H9 (cell line): ENCODE measurements around the gene SIPA1L2. TPM values are rescaled to one million over a fixed set of nuclear protein-coding genes. Genes with fewer than 3 reads are reported as not detected.

Experiments used
- DNase-seq: peaks from one replicate; pipeline ENCODE4 v3.0.0-alpha.2; 2017
- H2AFZ ChIP-seq: one replicate; pipeline ENCODE4 v1.6.1; 2013; ENCODE audit warnings: mild to moderate bottlenecking, low read length, control low read depth, moderate library complexity
- H2AK5ac ChIP-seq: 2 replicates; pipeline ENCODE4 v1.6.1; 2013; ENCODE audit warnings: low read length, control low read depth, mixed read lengths; ENCODE audit not compliant: insufficient read length
- H2BK120ac ChIP-seq: one replicate; pipeline ENCODE4 v1.6.1; 2013; ENCODE audit warnings: low read depth, mild to moderate bottlenecking, low read length, control low read depth, inconsistent platforms; ENCODE audit not compliant: poor library complexity, severe bottlenecking
- H2BK12ac ChIP-seq: 2 replicates; pipeline ENCODE4 v1.6.1; 2013; ENCODE audit warnings: low read length, control low read depth, mixed read lengths, low read depth; ENCODE audit not compliant: insufficient read length
- H2BK15ac ChIP-seq: 2 replicates; pipeline ENCODE4 v1.6.1; 2013; ENCODE audit warnings: low read depth, low read length, control low read depth
- H2BK20ac ChIP-seq: one replicate; pipeline ENCODE4 v1.6.1; 2013; ENCODE audit warnings: low read depth, mild to moderate bottlenecking, low read length, control low read depth, inconsistent platforms; ENCODE audit not compliant: poor library complexity, severe bottlenecking
- H2BK5ac ChIP-seq: 2 replicates; pipeline ENCODE4 v1.6.1; 2013; ENCODE audit warnings: low read length, control low read depth, mixed read lengths; ENCODE audit not compliant: insufficient read length
- H3K14ac ChIP-seq: 2 replicates; pipeline ENCODE4 v1.6.1; 2013; ENCODE audit warnings: low read length, control low read depth; ENCODE audit not compliant: insufficient read depth
- H3K18ac ChIP-seq: 2 replicates; pipeline ENCODE4 v1.6.1; 2013; ENCODE audit warnings: low read depth, mild to moderate bottlenecking, mixed read lengths, low read length, control low read depth; ENCODE audit not compliant: insufficient read length
- H3K23ac ChIP-seq: 2 replicates; pipeline ENCODE4 v1.6.1; 2013; ENCODE audit warnings: low read length, control low read depth, mixed read lengths, low read depth; ENCODE audit not compliant: insufficient read length
- H3K23me2 ChIP-seq: 2 replicates; pipeline ENCODE4 v1.6.1; 2013; ENCODE audit warnings: low read depth, mild to moderate bottlenecking, mixed read lengths, low read length, control low read depth; ENCODE audit not compliant: insufficient read length, poor library complexity, severe bottlenecking
- H3K27ac ChIP-seq: 2 replicates; pipeline ENCODE4 v1.5.1; 2013; ENCODE audit warnings: low read length, control low read depth, mixed read lengths, low read depth; ENCODE audit not compliant: insufficient read length
- H3K27me3 ChIP-seq: 2 replicates; pipeline ENCODE4 v1.6.1; 2013; ENCODE audit warnings: low read length, control low read depth, inconsistent platforms; ENCODE audit not compliant: insufficient read depth
- H3K4ac ChIP-seq: 2 replicates; pipeline ENCODE4 v1.6.1; 2013; ENCODE audit warnings: low read depth, mild to moderate bottlenecking, control low read depth, inconsistent platforms, low read length, moderate library complexity
- H3K4me1 ChIP-seq: 2 replicates; pipeline ENCODE4 v1.6.1; 2013; ENCODE audit warnings: low read length, control low read depth, inconsistent platforms; ENCODE audit not compliant: insufficient read depth
- H3K4me2 ChIP-seq: 2 replicates; pipeline ENCODE4 v1.6.1; 2013; ENCODE audit warnings: low read length, control low read depth, mixed read lengths; ENCODE audit not compliant: insufficient read length, insufficient read depth
- H3K56ac ChIP-seq: 2 replicates; pipeline ENCODE4 v1.6.1; 2013; ENCODE audit warnings: low read depth, mild to moderate bottlenecking, mixed read lengths, low read length, control low read depth; ENCODE audit not compliant: insufficient read length
- H3K79me1 ChIP-seq: 2 replicates; pipeline ENCODE4 v1.6.1; 2013; ENCODE audit warnings: low read depth, mild to moderate bottlenecking, moderate library complexity, low read length, control low read depth, inconsistent platforms; ENCODE audit not compliant: insufficient read depth, poor library complexity, severe bottlenecking
- H3K79me2 ChIP-seq: 2 replicates; pipeline ENCODE4 v1.6.1; 2013; ENCODE audit warnings: low read length, control low read depth, inconsistent platforms; ENCODE audit not compliant: insufficient read depth
- H3K9ac ChIP-seq: 2 replicates; pipeline ENCODE4 v1.6.1; 2013; ENCODE audit warnings: low read length, control low read depth, mixed read lengths; ENCODE audit not compliant: insufficient read length; ENCODE audit errors: extremely low read depth
- H3K9me3 ChIP-seq: one replicate; pipeline ENCODE4 v1.6.1; 2013; ENCODE audit warnings: low read depth, low read length, inconsistent platforms; ENCODE audit not compliant: control insufficient read depth
- H3T11ph ChIP-seq: one replicate; pipeline ENCODE4 v1.6.1; 2013; ENCODE audit warnings: mild to moderate bottlenecking, low read length, control low read depth, inconsistent platforms
- H4K20me1 ChIP-seq: one replicate; pipeline ENCODE4 v1.6.1; 2013; ENCODE audit not compliant: control insufficient read depth, insufficient read length, insufficient read depth
- H4K5ac ChIP-seq: 2 replicates; pipeline ENCODE4 v1.6.1; 2013; ENCODE audit warnings: low read depth, mild to moderate bottlenecking, mixed read lengths, low read length, control low read depth; ENCODE audit not compliant: insufficient read length
- H4K8ac ChIP-seq: replicated peaks from 2 replicates; pipeline ENCODE4 v1.6.1; 2013; ENCODE audit warnings: low read length, control low read depth, mixed read lengths, low read depth; ENCODE audit not compliant: insufficient read length
- H4K91ac ChIP-seq: 2 replicates; pipeline ENCODE4 v1.6.1; 2013; ENCODE audit warnings: low read depth, mild to moderate bottlenecking, moderate library complexity, mixed read lengths, low read length, control low read depth; ENCODE audit not compliant: insufficient read length
- H3K27ac Mint-ChIP-seq, 3 experiments: 2 replicates in 2 of 3; 3 replicates in 1 of 3; pipeline ENCODE4 v1.8.0; 2020 to 2021; ENCODE audit warnings: mixed read lengths in 3 of 3, mild to moderate bottlenecking in 1 of 3, moderate library complexity in 1 of 3
- H3K27me3 Mint-ChIP-seq: 2 replicates; pipeline ENCODE4 v1.8.0; 2021; ENCODE audit warnings: low read depth, mild to moderate bottlenecking, moderate library complexity, mixed read lengths
- H3K36me3 Mint-ChIP-seq, 3 experiments: 2 replicates in 2 of 3; 3 replicates in 1 of 3; pipeline ENCODE4 v1.8.0; 2020 to 2021; ENCODE audit warnings: low read depth in 3 of 3, mixed read lengths in 3 of 3; ENCODE audit not compliant: insufficient read depth in 1 of 3
- H3K4me1 Mint-ChIP-seq, 2 experiments: 2 replicates each; pipeline ENCODE4 v1.8.0; 2020; ENCODE audit warnings: mixed read lengths in 2 of 2
- H3K4me3 Mint-ChIP-seq, 2 experiments: 2 replicates in 1 of 2; 3 replicates in 1 of 2; pipeline ENCODE4 v1.8.0; 2020 to 2021; ENCODE audit warnings: mild to moderate bottlenecking in 2 of 2, mixed read lengths in 2 of 2, moderate library complexity in 1 of 2
- H3K9me3 Mint-ChIP-seq, 2 experiments: 2 replicates in 1 of 2; 3 replicates in 1 of 2; pipeline ENCODE4 v1.8.0; 2020; ENCODE audit warnings: mild to moderate bottlenecking in 2 of 2, mixed read lengths in 2 of 2, moderate library complexity in 1 of 2
- CTCF ChIP-seq: fragments of 200-600 bp; sonication (generic); conservative IDR thresholded peaks from 3 replicates; pipeline ENCODE4 v1.8.0; 2021; ENCODE audit warnings: antibody characterized with exemption, mild to moderate bottlenecking
- WGBS: extraction: QIAGEN DNeasy Blood & Tissue Kit; methylation state at CpG from one replicate; pipeline ENCODE4 v1.1.7; 2013; ENCODE audit warnings: missing lambda C conversion rate, low lambda C conversion rate, mixed read lengths; ENCODE audit not compliant: insufficient read length; ENCODE audit errors: extremely low coverage; 5-methylcytosine and 5-hydroxymethylcytosine counted together
- total RNA-seq: library from RNA; stranded (reverse); gene quantifications from 2 replicates; pipeline ENCODE4 v1.2.1, GENCODE V29; 2021

SIPA1L2 gene
- total RNA-seq, 1 experiment from 2014 or later: 5.2 TPM

- WGBS: no CpG with 5 or more reads among the region's 3 CpGs
- no peaks in the 10 kb centered on the region for H3K9me3 Mint-ChIP-seq
- no peak overlapping the region for H3K9ac ChIP-seq
- no peaks in the 10 kb centered on the region for H3K27me3 ChIP-seq
- no peak overlapping the region for H2BK120ac ChIP-seq
- H4K20me1 ChIP-seq: no peaks in the 10 kb centered on the region
- no peaks in the 10 kb centered on the region for H3K9me3 ChIP-seq
- no peak overlapping the region for H2AK5ac ChIP-seq
- no peak overlapping the region for H4K91ac ChIP-seq
- H3K4me1 Mint-ChIP-seq: peaks cover 15 to 22% of the 10 kb centered on the region in 2 experiments
- no peak overlapping the region for H3K27ac Mint-ChIP-seq
- H2AFZ ChIP-seq: no peak overlapping the region
- H2BK12ac ChIP-seq: no peak overlapping the region
- H3K4me3 Mint-ChIP-seq: no peak overlapping the region
- H2BK15ac ChIP-seq: no peak overlapping the region
- H3K14ac ChIP-seq: no peak overlapping the region
- H3K56ac ChIP-seq: no peak overlapping the region
- H2BK20ac ChIP-seq: no peak overlapping the region
- H3T11ph ChIP-seq: no peak overlapping the region
- no peak overlapping the region for H3K27ac ChIP-seq
- no peaks in the 10 kb centered on the region for H3K27me3 Mint-ChIP-seq
- peaks cover 0 to 1% (median 0%) of the 10 kb centered on the region in 3 experiments; a peak in 1 of 7 replicates for H3K36me3 Mint-ChIP-seq
- no peak overlapping the region for H3K4me2 ChIP-seq
- H3K79me2 ChIP-seq: no peaks in the 10 kb centered on the region
- H2BK5ac ChIP-seq: no peak overlapping the region
- H3K79me1 ChIP-seq: no peaks in the 10 kb centered on the region
- peaks cover 3% of the 10 kb centered on the region; the same call in 1 of the 2 replicates for H3K4me1 ChIP-seq
- no peak overlapping the region for H3K4ac ChIP-seq
- no peak overlapping the region for H4K8ac ChIP-seq
- no peaks in the 10 kb centered on the region for H3K23me2 ChIP-seq
- no peak overlapping the region for H3K18ac ChIP-seq
- no peak overlapping the region for H4K5ac ChIP-seq
- no peak overlapping the region for H3K23ac ChIP-seq
- no peak for DNase-seq
- no peak for TF ChIP-seq CTCF
Measured at GRCh38 chr1:232586679-232587078, 43.3 kb downstream of the SIPA1L2 start.
